Colonic mucosa (tissue), 4 donors: Measurements from ENCODE around the gene OVOL3. TPM values are rescaled to one million over a fixed set of nuclear protein-coding genes. Genes with fewer than 3 reads are reported as not detected.

Experiments
- DNase-seq: peaks from one replicate; pipeline ENCODE4 v3.0.0-alpha.2; 2020
- H3K27ac ChIP-seq: fragments of 200-600 bp; one replicate; pipeline ENCODE4 v1.8.0; 2021
- H3K27me3 ChIP-seq: fragments of 200-600 bp; one replicate; pipeline ENCODE4 v1.8.0; 2021
- H3K36me3 ChIP-seq: fragments of 200-600 bp; one replicate; pipeline ENCODE4 v1.8.0; 2021
- H3K4me1 ChIP-seq: fragments of 200-600 bp; one replicate; pipeline ENCODE4 v1.8.0; 2021; ENCODE audit warnings: mild to moderate bottlenecking
- H3K4me3 ChIP-seq: fragments of 200-600 bp; one replicate; pipeline ENCODE4 v1.8.0; 2021
- H3K9ac ChIP-seq, 2 donors: one replicate each; pipeline ENCODE4 v1.7.0; 2013; ENCODE audit warnings: control low read depth in 2 of 2, low read depth in 2 of 2, low read length in 2 of 2
- H3K9me3 ChIP-seq: fragments of 200-600 bp; one replicate; pipeline ENCODE4 v1.8.0; 2021
- CTCF ChIP-seq: fragments of 200-600 bp; IDR thresholded peaks from one replicate; pipeline ENCODE4 v1.8.0; 2022; ENCODE audit warnings: antibody characterized with exemption, mild to moderate bottlenecking
- intact Hi-C: fragments of 100-400 bp; cut with DNase I; formaldehyde crosslinking; loops from one replicate; pipeline ENCODE4 v1.14.1; 2022
- total RNA-seq, 2 donors: library from RNA; stranded (reverse); fragmentation: NEBNext Ultra II Directional in 1 of 2; extraction: Animal tissue kit (Norgen Biotek cat#: 25700) in 1 of 2; gene quantifications; one replicate each; pipeline ENCODE4 v1.2.1, GENCODE V29; 2021
- donor health status: healthy.
- donor health status: DM: no; HTN: no; CAD: no.
- donor health status: DM: no; HTN: no; CAD: no.

The OVOL3 gene
- total RNA-seq, 2 donors from 2014 or later, result not detected

GRCh38 chr19:36100476-36100875 is 10.5 kb upstream of the OVOL3 start:
- Histone ChIP-seq H3K9ac (no peak overlapping the region), H3K4me1 (no peaks in the 10 kb centered on the region), H3K36me3 (no peaks in the 10 kb centered on the region), H3K4me3 (no peak overlapping the region), H3K9me3 (no peaks in the 10 kb centered on the region), H3K27ac (no peak overlapping the region), H3K27me3 (no peaks in the 10 kb centered on the region)
- intact Hi-C loops, result no loop called here
- no peak for TF ChIP-seq CTCF
- DNase-seq, result no peak

- Histone ChIP-seq H3K4me1 (no peaks in the 10 kb centered on the region), H3K9ac (no peak overlapping the region), H3K27me3 (no peaks in the 10 kb centered on the region), H3K9me3 (no peaks in the 10 kb centered on the region), H3K4me3 (no peak overlapping the region), H3K27ac (no peak overlapping the region), H3K36me3 (no peaks in the 10 kb centered on the region)
- DNase-seq, result no peak
- no peak for TF ChIP-seq CTCF
- intact Hi-C loops, result no loop called here
Observed at GRCh38 chr19:36101550-36102327, 9.2 kb upstream of the OVOL3 start.

GRCh38 chr19:36103040-36103626 is 7.8 kb upstream of the OVOL3 start:
- Histone ChIP-seq H3K9me3 (no peaks in the 10 kb centered on the region), H3K9ac (no peak overlapping the region), H3K27ac (no peak overlapping the region), H3K4me1 (no peaks in the 10 kb centered on the region), H3K4me3 (no peak overlapping the region), H3K36me3 (no peaks in the 10 kb centered on the region), H3K27me3 (no peaks in the 10 kb centered on the region)
- DNase-seq, result no peak
- no peak for TF ChIP-seq CTCF
- intact Hi-C loops, result no loop called here

GRCh38 chr19:36103842-36104552 is 6.9 kb upstream of the OVOL3 start:
- H3K27ac ChIP-seq, result no peak overlapping the region
- no peak for TF ChIP-seq CTCF
- H3K4me1 ChIP-seq, result no peaks in the 10 kb centered on the region
- no peak overlapping the region for H3K4me3 ChIP-seq
- no peak for DNase-seq
- H3K9ac ChIP-seq, result no peak overlapping the region
- intact Hi-C loops, result no loop called here
- H3K36me3 ChIP-seq, result no peaks in the 10 kb centered on the region
- H3K9me3 ChIP-seq, result no peaks in the 10 kb centered on the region
- no peaks in the 10 kb centered on the region for H3K27me3 ChIP-seq

GRCh38 chr19:36106441-36106840 is 4.5 kb upstream of the OVOL3 start:
- H3K27me3 ChIP-seq, result no peaks in the 10 kb centered on the region

More at GRCh38 chr19:36106441-36106840, 4.5 kb upstream of the OVOL3 start:
- no peaks in the 10 kb centered on the region for H3K36me3 ChIP-seq
- no peaks in the 10 kb centered on the region for H3K4me1 ChIP-seq
- no peak overlapping the region for H3K4me3 ChIP-seq
- no peak for TF ChIP-seq CTCF
- intact Hi-C loops, result no loop called here
- no peak for DNase-seq
- no peak overlapping the region for H3K27ac ChIP-seq
- no peak overlapping the region for H3K9ac ChIP-seq
- H3K9me3 ChIP-seq, result no peaks in the 10 kb centered on the region
